GM18867 (cell line): ENCODE results near the gene TADA2B.

Experiments
- ATAC-seq: cut with Tn5 transposase; IDR thresholded peaks from one replicate; pipeline ENCODE4 v1.9.1; 2021; ENCODE audit warnings: mild to moderate bottlenecking, moderate library complexity; ENCODE audit not compliant: unreplicated experiment

Gene TADA2B

GRCh38 chr4:7017446-7018048 lies 25.6 kb upstream of the TADA2B start:
- ATAC-seq = no peak

GRCh38 chr4:7018281-7018680 lies 24.9 kb upstream of the TADA2B start:
- no peak for ATAC-seq

GRCh38 chr4:7019367-7019766 lies 23.8 kb upstream of the TADA2B start:
- no peak for ATAC-seq

GRCh38 chr4:7020290-7020689 lies 22.9 kb upstream of the TADA2B start:
- ATAC-seq = no peak

- no peak for ATAC-seq
These were observed 22.3 kb upstream of the TADA2B start for GRCh38 chr4:7020856-7021255.

- no peak for ATAC-seq
These were observed 21.8 kb upstream of the TADA2B start for GRCh38 chr4:7021355-7021754.

GRCh38 chr4:7021930-7022664 lies 21.1 kb upstream of the TADA2B start:
- ATAC-seq = no peak

- no peak for ATAC-seq
These were observed 19.7 kb upstream of the TADA2B start for GRCh38 chr4:7023486-7023885.

- ATAC-seq = no peak
These were observed 19.3 kb upstream of the TADA2B start for GRCh38 chr4:7023901-7024300.

GRCh38 chr4:7024336-7024890 lies 18.8 kb upstream of the TADA2B start:
- ATAC-seq = no peak

- ATAC-seq = no peak
These were observed 18.1 kb upstream of the TADA2B start for GRCh38 chr4:7025040-7025602.

- ATAC-seq = no peak
These were observed 17.1 kb upstream of the TADA2B start for GRCh38 chr4:7026107-7026506.

- no peak for ATAC-seq
These were observed 15.9 kb upstream of the TADA2B start for GRCh38 chr4:7027284-7027683.

GRCh38 chr4:7027913-7028312 lies 15.3 kb upstream of the TADA2B start:
- ATAC-seq = no peak

- no peak for ATAC-seq
These were observed 14.0 kb upstream of the TADA2B start for GRCh38 chr4:7029212-7029611.

- ATAC-seq = no peak
These were observed 13.3 kb upstream of the TADA2B start for GRCh38 chr4:7029921-7030320.

- ATAC-seq = no peak
These were observed 12.3 kb upstream of the TADA2B start for GRCh38 chr4:7030856-7031255.

GRCh38 chr4:7031558-7032449 lies 11.4 kb upstream of the TADA2B start:
- no peak for ATAC-seq

GRCh38 chr4:7032596-7032995 lies 10.6 kb upstream of the TADA2B start:
- no peak for ATAC-seq

GRCh38 chr4:7034262-7035081 lies 8.7 kb upstream of the TADA2B start:
- no peak for ATAC-seq
